ENCODE data around the gene VIL1. TPM values are rescaled to one million over a fixed set of nuclear protein-coding genes. Genes with fewer than 3 reads are reported as not detected.
A peak's percentile ranks its signal among the peaks of the same experiment; 100 is the strongest.

The VIL1 gene
- total RNA-seq, 1 donor from 2014 or later = 305 TPM

- H3K36me3 Mint-ChIP-seq (ENCODE audit: insufficient read depth) = peaks cover 14% of the 10 kb centered on the region
- H3K9me3 Mint-ChIP-seq (ENCODE audit: low read depth) = no peaks in the 10 kb centered on the region
- no peak overlapping the region for H3K27ac Mint-ChIP-seq
- H3K27me3 Mint-ChIP-seq = no peaks in the 10 kb centered on the region
- DNase-seq (ENCODE audit: low spot score, unreplicated experiment) = no peak
- H3K4me1 Mint-ChIP-seq (ENCODE audit: low read depth) = no peaks in the 10 kb centered on the region
- H3K4me3 Mint-ChIP-seq (ENCODE audit: low read depth) = no peak overlapping the region
- peak; percentile 56 for TF ChIP-seq CTCF (IDR thresholded peaks at IDR 0.05; ENCODE audit: unreplicated experiment)
Observed at GRCh38 chr2:218465987-218466633, 47.2 kb downstream of the VIL1 start.

DNA sequence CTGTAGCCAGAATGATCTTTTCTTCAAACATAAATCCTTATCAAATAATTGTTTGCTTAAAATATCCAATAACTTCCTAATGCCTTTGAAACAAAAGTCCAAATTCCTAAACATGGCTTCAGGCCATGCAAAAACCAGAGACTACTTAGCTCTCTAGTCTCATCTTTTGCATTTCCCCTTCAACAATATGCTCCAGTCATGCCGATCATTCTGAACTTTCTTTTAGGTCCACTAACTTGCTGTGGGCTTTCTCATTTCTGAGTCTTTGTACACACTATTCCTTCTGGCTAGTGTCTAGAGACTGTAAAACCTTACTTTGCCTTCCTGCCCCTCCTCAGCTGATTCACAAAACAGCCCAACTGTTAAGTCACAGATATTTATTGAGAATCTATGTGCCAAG is 51.5 kb downstream of the VIL1 start:
- Mint-ChIP-seq H3K4me3 (ENCODE audit: low read depth) (no peak overlapping the region), H3K9me3 (ENCODE audit: low read depth) (no peaks in the 10 kb centered on the region), H3K27me3 (no peaks in the 10 kb centered on the region), H3K27ac (peak overlapping the region; percentile 25), H3K4me1 (ENCODE audit: low read depth) (no peaks in the 10 kb centered on the region), H3K36me3 (ENCODE audit: insufficient read depth) (peaks cover 7% of the 10 kb centered on the region)
- no peak for TF ChIP-seq CTCF (IDR thresholded peaks at IDR 0.05; ENCODE audit: unreplicated experiment)
- DNase-seq (ENCODE audit: low spot score, unreplicated experiment) = no peak

DNA sequence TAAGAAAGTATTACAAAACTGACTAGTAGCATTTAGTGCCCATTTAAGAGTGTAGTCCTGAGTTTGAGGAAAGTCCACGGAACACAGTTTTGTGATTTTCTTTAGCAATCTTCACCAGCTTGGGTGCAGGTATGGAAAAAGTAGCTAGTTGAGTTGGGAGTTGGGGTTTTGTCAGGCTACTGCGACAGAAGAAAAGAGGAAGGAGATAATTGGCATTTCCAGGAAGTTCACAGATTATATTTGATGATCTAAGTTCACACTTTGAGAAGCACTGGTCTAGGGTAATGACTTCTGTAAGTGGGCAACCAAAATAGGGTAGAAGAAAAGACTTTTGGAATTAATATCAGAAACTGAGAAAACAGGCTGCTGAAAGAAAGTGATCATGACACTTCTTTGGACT is 52.1 kb downstream of the VIL1 start:
- peaks cover 6% of the 10 kb centered on the region for H3K36me3 Mint-ChIP-seq (ENCODE audit: insufficient read depth)
- no peaks in the 10 kb centered on the region for H3K4me1 Mint-ChIP-seq (ENCODE audit: low read depth)
- no peaks in the 10 kb centered on the region for H3K27me3 Mint-ChIP-seq
- no peaks in the 10 kb centered on the region for H3K9me3 Mint-ChIP-seq (ENCODE audit: low read depth)
- TF ChIP-seq CTCF (IDR thresholded peaks at IDR 0.05; ENCODE audit: unreplicated experiment) = no peak
- no peak for DNase-seq (ENCODE audit: low spot score, unreplicated experiment)
- no peak overlapping the region for H3K4me3 Mint-ChIP-seq (ENCODE audit: low read depth)
- no peak overlapping the region for H3K27ac Mint-ChIP-seq

- no peaks in the 10 kb centered on the region for H3K4me1 Mint-ChIP-seq (ENCODE audit: low read depth)
- no peaks in the 10 kb centered on the region for H3K27me3 Mint-ChIP-seq
- no peak for TF ChIP-seq CTCF (IDR thresholded peaks at IDR 0.05; ENCODE audit: unreplicated experiment)
- no peak overlapping the region for H3K4me3 Mint-ChIP-seq (ENCODE audit: low read depth)
- H3K27ac Mint-ChIP-seq = no peak overlapping the region
- no peaks in the 10 kb centered on the region for H3K9me3 Mint-ChIP-seq (ENCODE audit: low read depth)
- peaks cover 6% of the 10 kb centered on the region for H3K36me3 Mint-ChIP-seq (ENCODE audit: insufficient read depth)
- no peak for DNase-seq (ENCODE audit: low spot score, unreplicated experiment)
Observed at GRCh38 chr2:218471982-218472381, 53.1 kb downstream of the VIL1 start.

DNA sequence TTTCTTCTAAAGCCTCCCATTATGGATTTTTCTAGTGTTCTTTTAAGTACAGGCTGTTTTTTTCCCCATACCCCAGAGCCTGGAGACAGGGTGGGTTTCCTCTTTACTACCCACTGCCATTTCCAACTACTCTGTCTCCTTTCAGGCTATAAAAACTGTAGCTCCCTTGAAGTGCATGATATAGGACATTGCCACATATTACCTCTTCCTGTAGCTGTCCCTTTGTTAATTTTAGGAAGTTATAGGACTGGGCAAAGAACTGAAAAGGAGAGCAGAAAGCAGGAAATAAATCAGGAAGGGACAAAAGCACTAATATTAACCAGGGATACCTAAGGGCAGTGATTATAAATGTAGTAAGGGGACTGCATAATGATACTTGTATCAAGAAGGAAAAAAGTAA is 54.1 kb downstream of the VIL1 start:
- Mint-ChIP-seq H3K4me3 (ENCODE audit: low read depth) (no peak overlapping the region), H3K9me3 (ENCODE audit: low read depth) (no peaks in the 10 kb centered on the region), H3K4me1 (ENCODE audit: low read depth) (no peaks in the 10 kb centered on the region), H3K27me3 (no peaks in the 10 kb centered on the region), H3K36me3 (ENCODE audit: insufficient read depth) (peaks cover 6% of the 10 kb centered on the region), H3K27ac (no peak overlapping the region)
- TF ChIP-seq CTCF (IDR thresholded peaks at IDR 0.05; ENCODE audit: unreplicated experiment) = no peak
- DNase-seq (ENCODE audit: low spot score, unreplicated experiment) = no peak

All from progenitor cell of endocrine pancreas (in vitro differentiated cells).